ENCODE results near the gene NLN. TPM values are rescaled to one million over a fixed set of nuclear protein-coding genes. Genes with fewer than 3 reads are reported as not detected.

Gene NLN
- total and polyA plus RNA-seq, 2 donors (not counting 1 experiment from before 2014, with no cell fraction given) = 29.2 to 33.7 TPM

DNA sequence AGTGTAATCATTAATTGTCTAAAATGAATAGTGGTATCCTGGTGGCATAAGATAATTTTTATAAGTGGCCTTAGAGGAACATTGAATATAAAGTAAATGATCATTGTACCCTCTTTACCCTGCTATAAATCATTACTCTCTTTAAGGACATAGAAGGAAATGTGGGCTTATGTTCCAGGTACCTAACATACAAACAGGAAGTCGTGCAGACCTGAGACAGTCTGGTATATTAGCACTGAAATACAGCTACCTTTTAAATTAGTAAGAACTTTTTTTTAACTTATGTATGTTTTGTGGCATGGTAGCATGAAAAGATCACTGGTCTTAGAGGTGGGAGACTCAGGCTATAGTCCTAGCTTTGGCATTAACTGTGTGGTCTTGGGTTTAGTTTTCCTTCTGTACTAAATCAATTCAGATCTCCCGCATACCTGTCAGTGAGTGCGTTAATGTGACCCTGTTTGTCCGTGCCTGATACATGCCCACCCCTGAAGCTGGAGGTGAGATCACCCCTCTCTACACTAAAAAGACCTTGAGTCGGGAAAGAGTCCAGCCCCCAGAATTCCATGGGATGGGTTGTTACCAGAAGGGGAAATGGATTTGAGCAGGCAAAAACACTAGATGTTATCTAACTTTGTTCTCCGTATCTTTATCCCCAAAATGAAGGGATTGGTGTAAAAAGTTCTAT, 145.0 kb downstream of the NLN start:
- Histone ChIP-seq H2AFZ (ENCODE audit: low read length) (no peak overlapping the region), H4K20me1 (ENCODE audit: control insufficient read depth, extremely low read depth, insufficient read depth, low read length) (no peaks in the 10 kb centered on the region), H3K4me1 (ENCODE audit: control insufficient read depth, extremely low read depth, insufficient read depth, low read length) (peaks cover 2% of the 10 kb centered on the region), H3K27me3 (ENCODE audit: control insufficient read depth, insufficient read depth, low read length) (no peaks in the 10 kb centered on the region), H3K79me2 (ENCODE audit: control insufficient read depth, insufficient read depth, low read length) (no peaks in the 10 kb centered on the region), H3K4me3 (replicated peaks in 1 of 4; ENCODE audit: control extremely low read depth in 1 of 4, insufficient read depth in 1 of 4, low read depth in 3 of 4, low read length in 4 of 4) (no peak overlapping the region), H3K36me3 (ENCODE audit: control insufficient read depth, insufficient read depth, low read length) (no peaks in the 10 kb centered on the region), H3K4me2 (ENCODE audit: extremely low read depth, insufficient read depth, low read length) (no peak overlapping the region), H3K27ac (ENCODE audit: insufficient read depth, low read length) (no peak overlapping the region), H3K9me3 (ENCODE audit: control insufficient read depth, insufficient read depth, low read depth, low read length) (no peaks in the 10 kb centered on the region), H3K9ac (ENCODE audit: insufficient read depth, low read length) (no peak overlapping the region)
- DNase-seq (ENCODE audit: low read depth in 2 of 2) = no peak
- no peak for TF ChIP-seq EZH2 (IDR thresholded peaks at IDR 0.05; ENCODE audit: low read length, missing control alignments)
- TF ChIP-seq, protein P1, sequence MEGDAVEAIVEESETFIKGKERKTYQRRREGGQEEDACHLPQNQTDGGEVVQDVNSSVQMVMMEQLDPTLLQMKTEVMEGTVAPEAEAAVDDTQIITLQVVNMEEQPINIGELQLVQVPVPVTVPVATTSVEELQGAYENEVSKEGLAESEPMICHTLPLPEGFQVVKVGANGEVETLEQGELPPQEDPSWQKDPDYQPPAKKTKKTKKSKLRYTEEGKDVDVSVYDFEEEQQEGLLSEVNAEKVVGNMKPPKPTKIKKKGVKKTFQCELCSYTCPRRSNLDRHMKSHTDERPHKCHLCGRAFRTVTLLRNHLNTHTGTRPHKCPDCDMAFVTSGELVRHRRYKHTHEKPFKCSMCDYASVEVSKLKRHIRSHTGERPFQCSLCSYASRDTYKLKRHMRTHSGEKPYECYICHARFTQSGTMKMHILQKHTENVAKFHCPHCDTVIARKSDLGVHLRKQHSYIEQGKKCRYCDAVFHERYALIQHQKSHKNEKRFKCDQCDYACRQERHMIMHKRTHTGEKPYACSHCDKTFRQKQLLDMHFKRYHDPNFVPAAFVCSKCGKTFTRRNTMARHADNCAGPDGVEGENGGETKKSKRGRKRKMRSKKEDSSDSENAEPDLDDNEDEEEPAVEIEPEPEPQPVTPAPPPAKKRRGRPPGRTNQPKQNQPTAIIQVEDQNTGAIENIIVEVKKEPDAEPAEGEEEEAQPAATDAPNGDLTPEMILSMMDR (conservative IDR thresholded peaks at IDR 0.05 in 1 of 2, IDR thresholded peaks at IDR 0.05 in 1 of 2; ENCODE audit: low read depth in 1 of 2, low read length in 2 of 2) = no peak

DNA sequence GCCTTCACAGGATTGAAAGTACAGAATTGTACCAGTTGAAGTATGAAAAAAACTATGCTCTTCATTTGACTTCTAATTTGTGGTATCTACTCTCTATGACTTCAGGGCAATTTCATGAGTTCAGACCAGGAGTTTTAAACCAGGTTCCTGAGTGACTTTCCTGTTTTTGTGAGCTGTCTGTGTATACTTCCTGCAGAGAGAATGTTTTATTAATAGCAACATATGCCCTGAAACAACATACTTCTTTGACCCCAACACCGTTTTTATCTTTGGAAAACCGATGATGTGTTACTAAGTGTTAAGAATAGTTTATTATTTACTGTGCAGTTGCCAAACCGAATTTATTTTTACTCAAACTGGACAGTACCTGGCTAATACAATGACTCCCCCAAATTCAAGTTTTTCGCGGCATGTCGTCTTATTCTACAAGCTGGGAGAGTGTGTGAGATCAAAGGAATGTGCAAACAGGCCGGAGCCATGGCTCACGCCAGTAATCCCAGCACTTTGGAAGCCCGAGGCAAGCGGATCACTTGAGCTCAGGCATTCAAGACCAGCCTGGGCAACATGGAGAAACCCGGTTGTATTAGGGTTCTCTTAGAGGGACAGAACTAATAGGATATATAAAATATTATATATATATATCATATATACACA, 145.7 kb downstream of the NLN start:
- Histone ChIP-seq H4K20me1 (ENCODE audit: control insufficient read depth, extremely low read depth, insufficient read depth, low read length) (no peaks in the 10 kb centered on the region), H3K27ac (ENCODE audit: insufficient read depth, low read length) (no peak overlapping the region), H3K36me3 (ENCODE audit: control insufficient read depth, insufficient read depth, low read length) (no peaks in the 10 kb centered on the region), H3K9me3 (ENCODE audit: control insufficient read depth, insufficient read depth, low read depth, low read length) (no peaks in the 10 kb centered on the region), H3K79me2 (ENCODE audit: control insufficient read depth, insufficient read depth, low read length) (no peaks in the 10 kb centered on the region), H3K27me3 (ENCODE audit: control insufficient read depth, insufficient read depth, low read length) (no peaks in the 10 kb centered on the region), H3K4me1 (ENCODE audit: control insufficient read depth, extremely low read depth, insufficient read depth, low read length) (peaks cover 2% of the 10 kb centered on the region), H2AFZ (ENCODE audit: low read length) (no peak overlapping the region), H3K4me2 (ENCODE audit: extremely low read depth, insufficient read depth, low read length) (no peak overlapping the region), H3K9ac (ENCODE audit: insufficient read depth, low read length) (no peak overlapping the region), H3K4me3 (replicated peaks in 1 of 4; ENCODE audit: control extremely low read depth in 1 of 4, insufficient read depth in 1 of 4, low read depth in 3 of 4, low read length in 4 of 4) (no peak overlapping the region)
- TF ChIP-seq, protein P1 (conservative IDR thresholded peaks at IDR 0.05 in 1 of 2, IDR thresholded peaks at IDR 0.05 in 1 of 2; ENCODE audit: low read depth in 1 of 2, low read length in 2 of 2) = no peak
- TF ChIP-seq EZH2 (IDR thresholded peaks at IDR 0.05; ENCODE audit: low read length, missing control alignments) = no peak
- peak in 1 of 2 donors; percentile 54 for DNase-seq (ENCODE audit: low read depth in 2 of 2)

DNA sequence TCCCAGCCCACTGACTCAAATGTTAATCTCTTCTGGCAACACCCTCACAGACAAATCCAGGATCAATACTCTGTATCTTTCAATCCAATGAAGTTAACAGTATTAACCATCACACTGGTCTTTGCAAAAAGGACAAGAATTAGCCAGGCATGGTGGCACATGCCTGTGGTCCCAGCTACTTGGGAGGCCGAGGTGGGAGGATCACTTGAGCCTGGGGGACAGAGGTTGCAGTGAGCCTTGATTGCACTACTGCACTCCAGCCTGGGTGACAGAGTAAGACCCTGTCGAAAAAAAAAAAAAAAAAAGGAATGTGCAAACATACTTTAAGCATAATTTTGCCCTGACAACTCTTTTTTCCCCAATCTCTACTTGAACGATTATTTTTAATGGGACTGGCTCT, 146.5 kb downstream of the NLN start:
- DNase-seq (ENCODE audit: low read depth in 2 of 2) = no peak
- H3K36me3 ChIP-seq (ENCODE audit: control insufficient read depth, insufficient read depth, low read length) = no peaks in the 10 kb centered on the region
- H3K27me3 ChIP-seq (ENCODE audit: control insufficient read depth, insufficient read depth, low read length) = no peaks in the 10 kb centered on the region
- H3K9ac ChIP-seq (ENCODE audit: insufficient read depth, low read length) = no peak overlapping the region
- peaks cover 2% of the 10 kb centered on the region for H3K4me1 ChIP-seq (ENCODE audit: control insufficient read depth, extremely low read depth, insufficient read depth, low read length)
- H3K4me2 ChIP-seq (ENCODE audit: extremely low read depth, insufficient read depth, low read length) = no peak overlapping the region
- H3K4me3 ChIP-seq (replicated peaks in 1 of 4; ENCODE audit: control extremely low read depth in 1 of 4, insufficient read depth in 1 of 4, low read depth in 3 of 4, low read length in 4 of 4) = no peak overlapping the region
- TF ChIP-seq EZH2 (IDR thresholded peaks at IDR 0.05; ENCODE audit: low read length, missing control alignments) = no peak
- TF ChIP-seq, protein P1 (conservative IDR thresholded peaks at IDR 0.05 in 1 of 2, IDR thresholded peaks at IDR 0.05 in 1 of 2; ENCODE audit: low read depth in 1 of 2, low read length in 2 of 2) = no peak
- H4K20me1 ChIP-seq (ENCODE audit: control insufficient read depth, extremely low read depth, insufficient read depth, low read length) = no peaks in the 10 kb centered on the region
- no peaks in the 10 kb centered on the region for H3K79me2 ChIP-seq (ENCODE audit: control insufficient read depth, insufficient read depth, low read length)
- no peaks in the 10 kb centered on the region for H3K9me3 ChIP-seq (ENCODE audit: control insufficient read depth, insufficient read depth, low read depth, low read length)
- H3K27ac ChIP-seq (ENCODE audit: insufficient read depth, low read length) = no peak overlapping the region
- no peak overlapping the region for H2AFZ ChIP-seq (ENCODE audit: low read length)

Data from fibroblast of lung (primary cell).